ENCODE results near the gene DIPK1A.

DIPK1A gene

GRCh38 chr1:92876351-92876750, 84.9 kb downstream of the DIPK1A start:
- DNase-seq (ENCODE audit: low spot score): peak; percentile 28

GRCh38 chr1:92874987-92875386, 86.3 kb downstream of the DIPK1A start:
- DNase-seq (ENCODE audit: low spot score): no peak

- DNase-seq (ENCODE audit: low spot score): peak; percentile 39
These were observed 88.5 kb downstream of the DIPK1A start for GRCh38 chr1:92872719-92873118.

GRCh38 chr1:92870591-92870990, 90.7 kb downstream of the DIPK1A start:
- no peak for DNase-seq (ENCODE audit: low spot score)

- no peak for DNase-seq (ENCODE audit: low spot score)
These were observed 97.1 kb downstream of the DIPK1A start for GRCh38 chr1:92864131-92864530.

- no peak for DNase-seq (ENCODE audit: low spot score)
These were observed 98.7 kb downstream of the DIPK1A start for GRCh38 chr1:92862605-92863004.

GRCh38 chr1:92859400-92860039, 101.7 kb downstream of the DIPK1A start:
- DNase-seq (ENCODE audit: low spot score): no peak

GRCh38 chr1:92858564-92859399, 102.5 kb downstream of the DIPK1A start:
- peak; percentile 93 for DNase-seq (ENCODE audit: low spot score)

GRCh38 chr1:92857817-92858216, 103.4 kb downstream of the DIPK1A start:
- no peak for DNase-seq (ENCODE audit: low spot score)

GRCh38 chr1:92855236-92855635, 106.0 kb downstream of the DIPK1A start:
- DNase-seq (ENCODE audit: low spot score): no peak

- no peak for DNase-seq (ENCODE audit: low spot score)
These were observed 107.0 kb downstream of the DIPK1A start for GRCh38 chr1:92854101-92854785.

- DNase-seq (ENCODE audit: low spot score): no peak
These were observed 108.0 kb downstream of the DIPK1A start for GRCh38 chr1:92853299-92853698.

GRCh38 chr1:92851729-92852128, 109.5 kb downstream of the DIPK1A start:
- no peak for DNase-seq (ENCODE audit: low spot score)

GRCh38 chr1:92850019-92850418, 111.2 kb downstream of the DIPK1A start:
- DNase-seq (ENCODE audit: low spot score): no peak

GRCh38 chr1:92848201-92848600, 113.1 kb downstream of the DIPK1A start:
- DNase-seq (ENCODE audit: low spot score): no peak

GRCh38 chr1:92845908-92846307, 115.4 kb downstream of the DIPK1A start:
- no peak for DNase-seq (ENCODE audit: low spot score)

GRCh38 chr1:92844439-92844838, 116.8 kb downstream of the DIPK1A start:
- no peak for DNase-seq (ENCODE audit: low spot score)

GRCh38 chr1:92843429-92844352, 117.6 kb downstream of the DIPK1A start:
- DNase-seq (ENCODE audit: low spot score): no peak

GRCh38 chr1:92843046-92843423, 118.2 kb downstream of the DIPK1A start:
- DNase-seq (ENCODE audit: low spot score): no peak

GRCh38 chr1:92842082-92843045, 118.9 kb downstream of the DIPK1A start:
- DNase-seq (ENCODE audit: low spot score): no peak

- DNase-seq (ENCODE audit: low spot score): no peak
These were observed 120.7 kb downstream of the DIPK1A start for GRCh38 chr1:92840600-92840999.

All from cerebellar cortex (tissue), 1 donor.